ENCODE measurements around the gene PINK1.

Gene PINK1

GRCh38 chr1:20610970-20611369 lies 22.3 kb upstream of the PINK1 start:
- no peak for DNase-seq (ENCODE audit: low read depth in 2 of 2)

GRCh38 chr1:20611652-20612051 lies 21.6 kb upstream of the PINK1 start:
- DNase-seq (ENCODE audit: low read depth in 2 of 2), result no peak

DNA sequence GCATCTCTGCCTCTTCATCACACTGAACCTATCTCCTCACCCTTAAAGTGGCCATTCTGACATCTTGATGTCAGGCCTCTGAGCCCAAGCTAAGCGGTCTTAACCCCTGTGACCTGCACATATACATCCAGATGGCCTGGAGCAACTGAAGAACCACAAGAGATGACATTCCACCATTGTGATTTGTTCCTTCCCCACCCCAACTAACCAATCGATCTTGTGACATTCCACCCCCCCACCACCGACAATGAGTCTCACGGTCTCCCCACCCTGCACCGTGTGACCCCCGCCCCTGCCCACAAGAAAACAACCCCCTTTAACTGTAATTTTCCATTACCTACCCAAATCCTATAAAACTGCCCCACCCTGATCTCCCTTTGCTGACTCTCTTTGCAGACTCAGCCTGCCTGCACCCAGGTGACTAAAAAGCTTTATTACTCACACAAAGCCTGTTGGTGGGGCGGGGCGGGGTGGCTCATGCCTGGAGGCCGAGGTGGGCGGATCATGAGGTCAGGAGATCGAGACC lies 21.0 kb upstream of the PINK1 start:
- no peak for DNase-seq (ENCODE audit: low read depth in 2 of 2)

DNA sequence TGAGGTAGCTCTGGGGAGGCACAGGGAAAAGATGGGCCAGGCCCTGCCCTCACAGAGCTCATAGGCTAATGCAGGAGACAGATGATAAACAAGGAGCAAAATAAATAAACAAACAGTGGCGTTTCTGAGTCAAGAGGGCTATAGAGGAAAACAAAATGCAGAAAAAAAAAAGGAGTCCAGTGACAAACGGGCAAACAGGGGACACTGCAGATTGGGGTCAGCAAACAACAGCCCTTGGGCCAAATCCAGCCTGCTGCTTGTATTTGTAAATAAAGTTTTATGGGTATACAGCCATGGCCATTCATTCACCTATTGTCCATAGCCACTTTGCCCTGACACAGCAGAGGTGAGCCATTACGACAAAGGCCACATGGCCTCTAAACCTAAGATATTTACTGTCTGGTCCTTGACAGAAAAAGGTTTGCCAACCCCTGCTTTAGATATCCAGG lies 19.1 kb upstream of the PINK1 start:
- no peak for DNase-seq (ENCODE audit: low read depth in 2 of 2)

- no peak for DNase-seq (ENCODE audit: low read depth in 2 of 2)
Observed at GRCh38 chr1:20615946-20616846, 17.1 kb upstream of the PINK1 start.

DNA sequence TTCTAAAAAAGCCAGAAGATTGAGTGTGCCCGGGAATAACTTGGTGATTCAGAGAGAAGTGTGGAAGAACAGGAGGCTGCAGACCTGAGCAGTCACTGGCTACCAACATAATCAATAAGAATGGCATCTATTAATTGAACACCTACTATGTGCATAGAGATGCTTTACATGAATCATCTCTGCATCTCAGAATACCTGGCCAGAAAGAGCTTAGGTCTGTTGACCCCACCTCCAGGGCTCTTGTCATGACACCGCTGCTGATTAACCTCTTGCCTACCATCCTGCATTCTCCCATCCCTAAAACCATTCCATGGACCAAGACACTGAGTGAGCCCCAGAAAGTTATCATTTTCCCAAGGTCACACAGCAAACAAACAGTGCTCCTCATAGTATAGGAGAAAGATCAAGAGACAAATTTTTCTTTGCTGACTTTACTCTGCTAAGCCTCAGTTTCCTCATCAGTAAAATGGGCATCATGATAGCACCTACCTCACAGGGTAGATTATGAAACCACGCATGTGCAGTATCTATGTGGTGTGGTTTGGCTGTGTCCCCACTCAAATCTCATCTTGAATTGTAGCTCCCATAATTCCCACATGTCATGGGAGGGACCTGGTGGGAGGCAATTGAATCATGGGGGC lies 16.3 kb upstream of the PINK1 start:
- DNase-seq (ENCODE audit: low read depth in 2 of 2), result no peak

DNA sequence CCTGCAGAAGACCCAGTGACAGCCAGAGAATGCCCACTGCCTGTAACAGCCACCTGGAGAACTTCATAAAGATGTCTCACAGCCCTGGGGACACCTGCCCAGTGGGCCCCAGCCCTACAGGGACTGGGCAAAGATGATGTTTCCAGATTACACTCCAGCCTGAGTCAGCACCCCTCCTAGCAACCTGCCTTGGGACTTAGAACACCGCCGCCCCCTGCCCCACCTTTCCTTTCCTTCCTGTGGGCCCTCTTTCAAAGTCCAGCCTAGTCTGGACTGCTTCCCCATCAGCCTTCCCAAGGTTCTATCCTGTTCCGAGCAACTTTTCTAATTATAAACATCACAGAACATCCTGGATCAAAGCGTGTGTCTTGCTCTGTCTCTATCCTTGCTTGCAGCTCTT lies 14.7 kb upstream of the PINK1 start:
- no peak for DNase-seq (ENCODE audit: low read depth in 2 of 2)

- no peak for DNase-seq (ENCODE audit: low read depth in 2 of 2)
Observed at GRCh38 chr1:20619999-20620398, 13.3 kb upstream of the PINK1 start.

GRCh38 chr1:20621012-20621411 lies 12.2 kb upstream of the PINK1 start:
- DNase-seq (ENCODE audit: low read depth in 2 of 2), result no peak

DNA sequence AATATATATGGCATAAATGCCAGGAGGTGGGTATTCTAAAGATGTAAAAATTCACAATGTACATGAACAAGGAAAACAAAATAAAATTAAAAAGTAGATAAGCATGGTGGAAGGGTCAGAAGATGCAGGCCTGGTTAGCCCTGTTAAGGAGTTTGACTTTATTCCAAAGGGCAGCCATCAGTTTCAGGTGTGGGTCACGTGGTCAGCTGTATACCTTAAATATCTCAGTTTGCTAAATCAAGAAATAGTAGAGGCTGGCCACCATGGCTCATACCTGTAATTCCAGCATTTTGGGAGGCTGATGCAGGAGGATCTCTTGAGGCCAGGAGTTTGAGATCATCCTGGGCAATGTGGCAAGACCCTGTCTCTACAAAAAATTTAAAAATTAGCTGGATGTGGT lies 8.5 kb upstream of the PINK1 start:
- no peak for DNase-seq (ENCODE audit: low read depth in 2 of 2)

- DNase-seq (ENCODE audit: low read depth in 2 of 2), result no peak
Observed at GRCh38 chr1:20625176-20626097, 7.8 kb upstream of the PINK1 start.

DNA sequence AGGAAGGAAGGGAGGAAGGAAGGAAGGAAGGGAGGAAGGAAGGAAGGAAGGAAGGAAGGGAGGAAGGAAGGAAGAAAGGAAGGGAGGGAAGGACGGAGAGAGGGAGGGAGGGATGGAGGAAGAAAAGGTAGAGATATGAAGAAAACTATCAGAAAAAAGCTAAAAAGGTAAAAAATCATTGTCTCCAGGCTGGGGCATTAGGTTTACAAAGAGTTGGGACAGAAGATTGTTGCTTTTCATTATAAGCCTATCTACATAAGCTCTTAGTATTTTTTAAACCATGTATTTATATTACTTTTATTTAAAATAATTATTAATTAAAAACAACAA lies 7.2 kb upstream of the PINK1 start:
- DNase-seq (ENCODE audit: low read depth in 2 of 2), result no peak

DNA sequence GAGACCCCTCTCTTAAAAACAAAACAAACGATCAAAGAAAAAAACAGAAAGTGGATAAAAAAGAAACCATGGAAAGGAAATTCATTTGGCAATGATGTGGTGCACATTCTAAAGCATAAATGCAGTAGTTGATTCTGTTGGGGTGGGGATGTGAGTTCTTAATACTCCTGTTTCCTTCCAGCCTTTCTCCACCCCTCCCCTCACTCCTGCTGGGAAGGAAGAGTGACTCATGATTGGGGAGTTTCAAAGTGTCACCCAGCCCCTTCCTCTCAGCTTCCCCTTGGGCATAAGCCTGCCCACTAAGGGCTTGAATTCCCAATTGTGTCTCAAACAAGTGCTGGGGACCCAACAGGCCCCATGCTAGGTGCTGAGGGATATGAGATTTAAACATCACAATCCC lies 6.7 kb upstream of the PINK1 start:
- no peak for DNase-seq (ENCODE audit: low read depth in 2 of 2)

DNA sequence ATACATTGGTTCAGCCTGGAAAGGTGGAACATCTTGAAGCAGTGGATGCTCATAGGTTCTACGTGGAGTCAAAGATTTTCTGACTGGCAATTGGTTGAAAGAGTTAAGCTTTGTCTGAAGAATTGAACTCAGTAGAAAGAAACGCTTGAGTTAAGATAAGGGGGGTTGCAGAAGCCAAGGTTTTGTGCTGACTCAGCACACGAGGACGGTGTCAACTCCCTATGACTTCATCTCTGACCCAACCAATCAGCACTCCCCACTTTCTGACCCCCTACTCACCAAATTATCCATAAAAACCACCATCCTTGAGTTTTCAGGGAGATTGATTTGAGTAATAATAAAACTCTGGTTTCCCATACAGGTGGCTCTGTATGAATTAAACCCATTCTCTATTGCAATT lies 2.5 kb upstream of the PINK1 start:
- DNase-seq (ENCODE audit: low read depth in 2 of 2), result no peak

GRCh38 chr1:20632386-20632785 lies 872 bp upstream of the PINK1 start:
- no peak for DNase-seq (ENCODE audit: low read depth in 2 of 2)

DNA sequence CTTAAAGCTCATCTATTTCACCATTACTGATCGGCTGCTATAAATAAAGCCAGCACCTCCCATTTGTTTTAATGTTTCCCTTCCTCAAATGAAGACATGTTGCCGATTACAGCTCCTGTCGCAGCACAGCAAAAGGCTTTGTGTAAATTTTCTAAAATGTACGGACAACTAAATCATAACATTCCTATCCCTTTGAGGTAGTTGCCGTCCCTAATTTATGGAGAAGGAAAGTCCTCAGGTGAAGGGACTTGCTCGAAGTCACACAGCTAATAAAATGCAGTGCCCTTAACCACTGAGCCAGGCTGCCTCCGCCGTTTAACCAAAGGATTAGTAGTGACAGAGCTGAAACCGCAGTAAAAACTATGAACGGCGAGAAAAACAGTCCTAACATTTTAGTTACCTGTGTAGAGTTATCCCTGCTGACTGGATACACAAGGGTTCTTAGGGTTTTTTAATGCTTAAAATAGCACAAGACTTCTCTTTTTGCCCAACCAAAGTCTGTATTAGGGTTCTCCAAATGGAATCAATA lies 871 bp downstream of the PINK1 start:
- no peak for DNase-seq (ENCODE audit: low read depth in 2 of 2)

DNA sequence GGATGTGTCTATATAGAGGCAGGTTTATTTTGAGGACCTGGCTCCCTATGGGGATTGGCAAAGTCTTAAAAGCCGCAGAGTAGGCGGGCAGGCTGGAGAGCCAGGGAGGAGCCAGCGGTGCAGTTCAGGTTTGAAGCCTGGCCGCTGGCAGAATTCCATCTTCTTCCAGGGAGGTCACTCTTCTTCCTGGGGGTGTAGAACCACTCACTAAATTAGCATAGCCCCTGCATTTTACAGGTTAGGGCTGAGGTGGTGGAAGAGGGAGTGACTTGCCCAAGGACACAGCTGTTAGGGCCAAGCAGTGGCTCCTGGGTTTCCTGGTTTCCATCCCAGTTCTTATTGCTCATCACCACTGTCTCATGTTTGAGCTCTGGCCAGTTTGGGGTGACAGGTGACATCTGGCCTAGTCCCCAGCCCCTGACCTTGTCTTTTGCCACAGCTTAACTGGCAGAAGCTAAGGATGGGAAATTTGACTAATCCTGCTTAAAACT lies 1.4 kb downstream of the PINK1 start:
- DNase-seq (ENCODE audit: low read depth in 2 of 2), result no peak

GRCh38 chr1:20636785-20637347 lies 3.6 kb downstream of the PINK1 start:
- no peak for DNase-seq (ENCODE audit: low read depth in 2 of 2)

GRCh38 chr1:20640183-20640597 lies 6.9 kb downstream of the PINK1 start:
- peak in 1 of 2 donors; percentile 9 for DNase-seq (ENCODE audit: low read depth in 2 of 2)

DNA sequence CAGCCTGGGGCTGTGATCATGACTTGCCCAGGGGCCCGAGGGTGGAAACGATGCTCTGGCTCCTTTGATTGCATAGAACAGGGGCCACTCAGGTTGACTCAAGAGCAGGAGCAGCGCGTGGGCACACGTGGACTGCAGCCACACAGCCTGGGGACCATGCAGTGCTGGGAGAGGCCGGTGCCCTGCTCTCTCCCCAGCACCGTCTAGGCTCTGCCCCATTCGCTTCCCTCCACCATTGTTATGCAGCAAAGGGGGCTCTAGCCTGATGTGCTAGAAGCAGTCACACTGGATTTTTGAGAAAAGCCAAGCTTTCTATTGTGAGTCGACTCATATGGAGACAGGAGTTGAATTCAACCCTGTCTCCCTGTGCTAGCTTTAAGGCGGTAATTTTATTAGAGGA lies 8.7 kb downstream of the PINK1 start:
- DNase-seq (ENCODE audit: low read depth in 2 of 2), result no peak

- DNase-seq (ENCODE audit: low read depth in 2 of 2), result no peak
Observed at GRCh38 chr1:20643080-20643479, 9.8 kb downstream of the PINK1 start.

Measured in stimulated activated CD8-positive, alpha-beta memory T cell treated with anti-CD3 and anti-CD28 coated beads, Interleukin-15, amount 100 ng/mL, for 48 hours (primary cell).